Neutrophil (primary cell): ENCODE results near the gene EPB41L1.

Experiments used
- H3K27ac ChIP-seq: fragments of 200-600 bp; sonication (generic); 2 replicates; pipeline ENCODE4 v1.5.1; 2016; ENCODE audit warnings: mild to moderate bottlenecking, moderate library complexity
- H3K27me3 ChIP-seq: fragments of 200-600 bp; sonication (generic); 2 replicates; pipeline ENCODE4 v1.6.0; 2016; ENCODE audit warnings: mild to moderate bottlenecking
- H3K36me3 ChIP-seq: fragments of 200-600 bp; sonication (generic); 2 replicates; pipeline ENCODE4 v1.5.1; 2017
- H3K4me1 ChIP-seq, 2 experiments: fragments of 200-600 bp in 1 of 2; sonication (generic) in 1 of 2; 1 replicate in 1 of 2; 2 replicates in 1 of 2; pipeline versions ENCODE4 v1.5.1 to v1.6.1; 2013 to 2016; ENCODE audit warnings: low read depth in 1 of 2, low read length in 1 of 2, mild to moderate bottlenecking in 1 of 2, moderate library complexity in 1 of 2; ENCODE audit not compliant: control insufficient read depth in 1 of 2, insufficient read depth in 1 of 2
- H3K4me3 ChIP-seq, 2 experiments: fragments of 200-600 bp in 1 of 2; sonication (generic) in 1 of 2; 1 replicate in 1 of 2; 2 replicates in 1 of 2; pipeline ENCODE4 v1.5.1; 2013 to 2016; ENCODE audit warnings: low read depth in 1 of 2, low read length in 1 of 2, mild to moderate bottlenecking in 1 of 2, moderate library complexity in 1 of 2
- H3K9me3 ChIP-seq: fragments of 200-600 bp; sonication (generic); 2 replicates; pipeline ENCODE4 v1.5.1; 2016
- CTCF ChIP-seq: fragments of 200-600 bp; sonication (generic); IDR thresholded peaks from 2 replicates; pipeline ENCODE4 v1.5.1; 2016; ENCODE audit warnings: antibody characterized with exemption

EPB41L1 gene

GRCh38 chr20:36181934-36182603 lies 27.5 kb downstream of the EPB41L1 start:
- H3K9me3 ChIP-seq, result no peaks in the 10 kb centered on the region
- no peak overlapping the region for H3K27ac ChIP-seq
- no peak overlapping the region for H3K4me3 ChIP-seq
- no peaks in the 10 kb centered on the region for H3K36me3 ChIP-seq
- H3K27me3 ChIP-seq, result no peaks in the 10 kb centered on the region
- H3K4me1 ChIP-seq, result no peaks in the 10 kb centered on the region
- TF ChIP-seq CTCF, result no peak

DNA sequence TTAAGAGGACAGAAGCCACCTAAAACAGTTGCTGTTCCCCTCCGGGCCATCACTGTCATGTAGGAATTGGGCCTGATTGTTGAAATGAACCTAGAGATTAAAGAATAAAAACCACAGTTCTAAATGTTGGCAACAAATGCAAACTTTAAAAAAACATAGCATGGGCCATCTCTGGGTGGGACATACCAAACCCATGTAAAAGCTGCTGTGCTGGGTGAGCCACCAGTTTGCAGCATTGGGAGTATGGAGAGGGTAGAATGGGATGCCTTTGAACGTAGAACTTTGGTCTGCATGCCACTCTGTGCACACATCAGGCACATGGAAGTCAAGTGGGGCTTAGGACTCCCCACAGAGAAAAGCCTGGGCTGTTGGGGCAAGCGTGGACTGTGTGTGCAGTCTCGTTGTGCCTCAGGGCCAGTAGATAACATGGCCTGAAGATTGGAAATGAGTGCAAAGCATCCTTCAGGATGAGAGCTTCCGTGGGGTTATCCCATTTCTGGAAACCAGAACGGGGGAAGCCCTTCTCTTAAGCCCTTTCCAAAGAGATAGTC lies 28.1 kb downstream of the EPB41L1 start:
- H3K4me3 ChIP-seq, result no peak overlapping the region
- no peaks in the 10 kb centered on the region for H3K36me3 ChIP-seq
- H3K4me1 ChIP-seq, result no peaks in the 10 kb centered on the region
- H3K27ac ChIP-seq, result no peak overlapping the region
- H3K27me3 ChIP-seq, result no peaks in the 10 kb centered on the region
- H3K9me3 ChIP-seq, result no peaks in the 10 kb centered on the region
- TF ChIP-seq CTCF, result no peak

GRCh38 chr20:36183155-36183944 lies 28.8 kb downstream of the EPB41L1 start:
- H3K27ac ChIP-seq, result no peak overlapping the region
- H3K9me3 ChIP-seq, result no peaks in the 10 kb centered on the region
- H3K4me1 ChIP-seq, result no peaks in the 10 kb centered on the region
- H3K27me3 ChIP-seq, result no peaks in the 10 kb centered on the region
- H3K36me3 ChIP-seq, result no peaks in the 10 kb centered on the region
- no peak for TF ChIP-seq CTCF
- no peak overlapping the region for H3K4me3 ChIP-seq

DNA sequence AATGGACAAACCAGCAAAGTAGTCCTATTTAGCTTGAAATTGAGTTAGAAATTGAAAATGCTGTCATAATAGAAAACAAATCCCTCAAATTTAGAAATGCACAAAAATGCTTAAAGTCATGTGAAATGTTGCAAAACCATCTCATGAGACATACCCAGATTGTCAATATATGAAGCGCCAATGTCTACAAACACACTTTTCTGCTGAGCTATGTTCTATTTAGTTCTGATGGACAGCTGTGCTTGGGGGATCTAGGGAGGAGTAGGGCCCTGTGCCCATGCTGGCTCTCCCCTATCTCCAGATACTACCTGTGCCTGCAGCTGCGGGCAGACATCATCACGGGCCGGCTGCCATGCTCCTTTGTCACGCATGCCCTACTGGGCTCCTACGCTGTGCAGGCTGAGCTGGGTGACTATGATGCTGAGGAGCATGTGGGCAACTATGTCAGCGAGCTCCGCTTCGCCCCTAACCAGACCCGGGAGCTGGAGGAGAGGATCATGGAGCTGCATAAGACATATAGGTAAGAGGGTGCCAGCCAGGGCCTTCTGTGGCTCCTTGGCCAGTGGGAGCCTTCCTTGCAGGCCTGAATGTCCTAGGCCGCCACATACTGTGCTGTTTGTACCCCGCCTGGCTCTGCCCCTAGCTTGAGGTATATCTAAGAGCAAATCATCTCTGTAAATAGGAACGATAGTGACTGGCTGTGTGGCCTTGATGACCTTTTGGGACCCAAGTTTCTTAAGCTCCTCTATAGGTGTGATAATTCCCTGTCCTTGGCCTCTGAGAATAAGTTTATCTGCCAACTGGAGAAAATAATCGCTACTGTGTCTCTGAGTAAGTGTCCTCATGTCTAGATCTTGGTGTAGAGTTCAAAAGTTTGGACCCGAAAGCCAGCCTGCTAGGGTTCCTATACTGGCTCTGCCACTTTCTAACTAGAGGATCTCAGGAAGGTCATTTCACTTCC lies 30.6 kb downstream of the EPB41L1 start:
- no peaks in the 10 kb centered on the region for H3K9me3 ChIP-seq
- H3K4me1 ChIP-seq, result no peaks in the 10 kb centered on the region
- H3K27me3 ChIP-seq, result no peaks in the 10 kb centered on the region
- no peaks in the 10 kb centered on the region for H3K36me3 ChIP-seq
- no peak overlapping the region for H3K27ac ChIP-seq
- H3K4me3 ChIP-seq, result no peak overlapping the region
- TF ChIP-seq CTCF, result no peak

DNA sequence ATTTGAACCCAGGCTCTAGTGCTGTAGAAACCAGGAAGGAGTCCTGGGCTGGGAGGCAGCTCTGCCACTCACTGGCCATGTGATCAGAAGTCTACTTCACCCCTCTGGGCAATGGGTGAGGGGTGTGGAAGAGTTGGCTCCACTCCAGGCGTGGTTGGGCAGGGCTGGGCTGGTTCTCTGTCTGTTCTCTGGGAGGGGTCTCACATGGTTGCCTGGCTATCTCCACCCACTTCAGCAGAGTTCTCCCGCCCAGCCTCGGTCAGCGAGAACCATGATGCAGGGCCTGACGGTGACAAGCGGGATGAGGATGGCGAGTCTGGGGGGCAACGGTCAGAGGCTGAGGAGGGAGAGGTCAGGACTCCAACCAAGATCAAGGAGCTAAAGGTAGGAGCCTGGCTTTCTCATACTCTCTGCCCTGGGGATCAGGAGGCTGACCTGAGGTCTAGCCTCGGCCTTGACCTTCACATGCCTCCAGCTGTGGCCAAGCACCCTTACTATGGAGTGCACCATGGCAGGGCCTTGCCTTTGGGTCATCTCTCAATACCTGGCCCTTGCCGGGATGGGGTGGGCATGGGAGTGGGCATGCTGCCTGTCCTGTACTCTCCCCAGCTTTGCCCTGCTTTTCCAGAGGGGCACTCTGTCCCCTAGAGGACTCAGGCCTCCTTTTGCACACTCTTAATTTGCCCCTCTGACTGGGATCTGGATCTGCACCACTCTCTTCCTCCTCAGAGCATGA lies 39.6 kb downstream of the EPB41L1 start:
- Histone ChIP-seq H3K27me3 (peaks cover 19% of the 10 kb centered on the region), H3K4me3 (no peak overlapping the region), H3K27ac (no peak overlapping the region), H3K36me3 (no peaks in the 10 kb centered on the region), H3K9me3 (no peaks in the 10 kb centered on the region), H3K4me1 (no peaks in the 10 kb centered on the region)
- no peak for TF ChIP-seq CTCF
